ENCODE results near the gene FOXK2. TPM values are rescaled to one million over a fixed set of nuclear protein-coding genes. Genes with fewer than 3 reads are reported as not detected.

Gene FOXK2
- total RNA-seq, 1 experiment from 2014 or later = 57.7 TPM

GRCh38 chr17:82496529-82497434 lies 22.8 kb upstream of the FOXK2 start:
- ChIA-PET POLR2A (no interaction called here), CTCF (interaction anchor here (1.2 kb wide), 1 partner anchor 72 kb away, joined by 3 read pairs; no protein-coding TSS in a partner anchor)
- Mint-ChIP-seq H3K4me1 (peaks cover 20% of the 10 kb centered on the region), H3K36me3 (no peaks in the 10 kb centered on the region), H3K27me3 (ENCODE audit: low read depth) (peaks cover 55% of the 10 kb centered on the region), H3K4me3 (peak overlapping the region; percentile 58), H3K9me3 (no peaks in the 10 kb centered on the region), H3K27ac (no peak overlapping the region)
- DNase-seq (ENCODE audit: low spot score) = peak; percentile 86
- ATAC-seq = peak; percentile 3; the same call in 1 of the 2 replicates
- TF ChIP-seq, protein P1, sequence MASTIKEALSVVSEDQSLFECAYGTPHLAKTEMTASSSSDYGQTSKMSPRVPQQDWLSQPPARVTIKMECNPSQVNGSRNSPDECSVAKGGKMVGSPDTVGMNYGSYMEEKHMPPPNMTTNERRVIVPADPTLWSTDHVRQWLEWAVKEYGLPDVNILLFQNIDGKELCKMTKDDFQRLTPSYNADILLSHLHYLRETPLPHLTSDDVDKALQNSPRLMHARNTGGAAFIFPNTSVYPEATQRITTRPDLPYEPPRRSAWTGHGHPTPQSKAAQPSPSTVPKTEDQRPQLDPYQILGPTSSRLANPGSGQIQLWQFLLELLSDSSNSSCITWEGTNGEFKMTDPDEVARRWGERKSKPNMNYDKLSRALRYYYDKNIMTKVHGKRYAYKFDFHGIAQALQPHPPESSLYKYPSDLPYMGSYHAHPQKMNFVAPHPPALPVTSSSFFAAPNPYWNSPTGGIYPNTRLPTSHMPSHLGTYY (CRISPR knock-in tag; IDR thresholded peaks at IDR 0.05) = no peak
- TF ChIP-seq ZNF425 (CRISPR knock-in tag; conservative IDR thresholded peaks at IDR 0.05) = no peak
- no peak for TF ChIP-seq NR1H2 (CRISPR knock-in tag; IDR thresholded peaks at IDR 0.05)
- no peak for TF ChIP-seq GTF2I (CRISPR knock-in tag; conservative IDR thresholded peaks at IDR 0.05)
- TF ChIP-seq ATF1 (CRISPR knock-in tag; IDR thresholded peaks at IDR 0.05) = no peak
- TF ChIP-seq, protein P2, sequence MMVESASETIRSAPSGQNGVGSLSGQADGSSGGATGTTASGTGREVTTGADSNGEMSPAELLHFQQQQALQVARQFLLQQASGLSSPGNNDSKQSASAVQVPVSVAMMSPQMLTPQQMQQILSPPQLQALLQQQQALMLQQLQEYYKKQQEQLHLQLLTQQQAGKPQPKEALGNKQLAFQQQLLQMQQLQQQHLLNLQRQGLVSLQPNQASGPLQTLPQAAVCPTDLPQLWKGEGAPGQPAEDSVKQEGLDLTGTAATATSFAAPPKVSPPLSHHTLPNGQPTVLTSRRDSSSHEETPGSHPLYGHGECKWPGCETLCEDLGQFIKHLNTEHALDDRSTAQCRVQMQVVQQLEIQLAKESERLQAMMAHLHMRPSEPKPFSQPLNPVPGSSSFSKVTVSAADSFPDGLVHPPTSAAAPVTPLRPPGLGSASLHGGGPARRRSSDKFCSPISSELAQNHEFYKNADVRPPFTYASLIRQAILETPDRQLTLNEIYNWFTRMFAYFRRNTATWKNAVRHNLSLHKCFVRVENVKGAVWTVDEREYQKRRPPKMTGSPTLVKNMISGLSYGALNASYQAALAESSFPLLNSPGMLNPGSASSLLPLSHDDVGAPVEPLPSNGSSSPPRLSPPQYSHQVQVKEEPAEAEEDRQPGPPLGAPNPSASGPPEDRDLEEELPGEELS (CRISPR knock-in tag; IDR thresholded peaks at IDR 0.05) = peak; percentile 95
- peak; percentile 94; the same call in 1 of the 2 replicates for TF ChIP-seq TP53 (CRISPR knock-in tag; IDR thresholded peaks at IDR 0.05)
- no peak for TF ChIP-seq GABPB1 (CRISPR knock-in tag; IDR thresholded peaks at IDR 0.05)
- no peak for TF ChIP-seq ZMAT4 (CRISPR knock-in tag; IDR thresholded peaks at IDR 0.05)
- peak; percentile 55; the same call in 1 of the 2 replicates for TF ChIP-seq ZNF263 (CRISPR knock-in tag; IDR thresholded peaks at IDR 0.05; ENCODE audit: low read depth)
- TF ChIP-seq SMAD3 (CRISPR knock-in tag; IDR thresholded peaks at IDR 0.05; ENCODE audit: borderline replicate concordance) = no peak
- TF ChIP-seq, protein P3, sequence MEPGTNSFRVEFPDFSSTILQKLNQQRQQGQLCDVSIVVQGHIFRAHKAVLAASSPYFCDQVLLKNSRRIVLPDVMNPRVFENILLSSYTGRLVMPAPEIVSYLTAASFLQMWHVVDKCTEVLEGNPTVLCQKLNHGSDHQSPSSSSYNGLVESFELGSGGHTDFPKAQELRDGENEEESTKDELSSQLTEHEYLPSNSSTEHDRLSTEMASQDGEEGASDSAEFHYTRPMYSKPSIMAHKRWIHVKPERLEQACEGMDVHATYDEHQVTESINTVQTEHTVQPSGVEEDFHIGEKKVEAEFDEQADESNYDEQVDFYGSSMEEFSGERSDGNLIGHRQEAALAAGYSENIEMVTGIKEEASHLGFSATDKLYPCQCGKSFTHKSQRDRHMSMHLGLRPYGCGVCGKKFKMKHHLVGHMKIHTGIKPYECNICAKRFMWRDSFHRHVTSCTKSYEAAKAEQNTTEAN (CRISPR knock-in tag; IDR thresholded peaks at IDR 0.05) = peak; percentile 87; the same call in 1 of the 2 replicates
- peak; percentile 94 for TF ChIP-seq ZNF232 (CRISPR knock-in tag; IDR thresholded peaks at IDR 0.05)
- no peak for TF ChIP-seq ELF4 (CRISPR knock-in tag; IDR thresholded peaks at IDR 0.05; ENCODE audit: low read depth)
- TF ChIP-seq PREB (CRISPR knock-in tag; IDR thresholded peaks at IDR 0.05; ENCODE audit: borderline replicate concordance) = 0 out of 2 replicates have a peak, but pooled peaks have one; percentile 71
- peak; percentile 82; the same call in 1 of the 2 replicates for TF ChIP-seq JUN (CRISPR knock-in tag; IDR thresholded peaks at IDR 0.05)
- TF ChIP-seq, protein P4, sequence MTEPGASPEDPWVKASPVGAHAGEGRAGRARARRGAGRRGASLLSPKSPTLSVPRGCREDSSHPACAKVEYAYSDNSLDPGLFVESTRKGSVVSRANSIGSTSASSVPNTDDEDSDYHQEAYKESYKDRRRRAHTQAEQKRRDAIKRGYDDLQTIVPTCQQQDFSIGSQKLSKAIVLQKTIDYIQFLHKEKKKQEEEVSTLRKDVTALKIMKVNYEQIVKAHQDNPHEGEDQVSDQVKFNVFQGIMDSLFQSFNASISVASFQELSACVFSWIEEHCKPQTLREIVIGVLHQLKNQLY (CRISPR knock-in tag; IDR thresholded peaks at IDR 0.05) = no peak
- TF ChIP-seq IRF2 (CRISPR knock-in tag; IDR thresholded peaks at IDR 0.05; ENCODE audit: borderline replicate concordance, low read depth) = peak; percentile 68; the same call in 1 of the 2 replicates
- no peak for TF ChIP-seq ZNF416 (CRISPR knock-in tag; IDR thresholded peaks at IDR 0.05)
- TF ChIP-seq, protein P5, sequence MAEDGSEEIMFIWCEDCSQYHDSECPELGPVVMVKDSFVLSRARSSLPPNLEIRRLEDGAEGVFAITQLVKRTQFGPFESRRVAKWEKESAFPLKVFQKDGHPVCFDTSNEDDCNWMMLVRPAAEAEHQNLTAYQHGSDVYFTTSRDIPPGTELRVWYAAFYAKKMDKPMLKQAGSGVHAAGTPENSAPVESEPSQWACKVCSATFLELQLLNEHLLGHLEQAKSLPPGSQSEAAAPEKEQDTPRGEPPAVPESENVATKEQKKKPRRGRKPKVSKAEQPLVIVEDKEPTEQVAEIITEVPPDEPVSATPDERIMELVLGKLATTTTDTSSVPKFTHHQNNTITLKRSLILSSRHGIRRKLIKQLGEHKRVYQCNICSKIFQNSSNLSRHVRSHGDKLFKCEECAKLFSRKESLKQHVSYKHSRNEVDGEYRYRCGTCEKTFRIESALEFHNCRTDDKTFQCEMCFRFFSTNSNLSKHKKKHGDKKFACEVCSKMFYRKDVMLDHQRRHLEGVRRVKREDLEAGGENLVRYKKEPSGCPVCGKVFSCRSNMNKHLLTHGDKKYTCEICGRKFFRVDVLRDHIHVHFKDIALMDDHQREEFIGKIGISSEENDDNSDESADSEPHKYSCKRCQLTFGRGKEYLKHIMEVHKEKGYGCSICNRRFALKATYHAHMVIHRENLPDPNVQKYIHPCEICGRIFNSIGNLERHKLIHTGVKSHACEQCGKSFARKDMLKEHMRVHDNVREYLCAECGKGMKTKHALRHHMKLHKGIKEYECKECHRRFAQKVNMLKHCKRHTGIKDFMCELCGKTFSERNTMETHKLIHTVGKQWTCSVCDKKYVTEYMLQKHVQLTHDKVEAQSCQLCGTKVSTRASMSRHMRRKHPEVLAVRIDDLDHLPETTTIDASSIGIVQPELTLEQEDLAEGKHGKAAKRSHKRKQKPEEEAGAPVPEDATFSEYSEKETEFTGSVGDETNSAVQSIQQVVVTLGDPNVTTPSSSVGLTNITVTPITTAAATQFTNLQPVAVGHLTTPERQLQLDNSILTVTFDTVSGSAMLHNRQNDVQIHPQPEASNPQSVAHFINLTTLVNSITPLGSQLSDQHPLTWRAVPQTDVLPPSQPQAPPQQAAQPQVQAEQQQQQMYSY (CRISPR knock-in tag; IDR thresholded peaks at IDR 0.05) = peak; percentile 56; the same call in 1 of the 2 replicates
- peak; percentile 62; the same call in 1 of the 2 replicates for TF ChIP-seq E2F4 (CRISPR knock-in tag; IDR thresholded peaks at IDR 0.05; ENCODE audit: borderline replicate concordance, low read depth)

Data from WTC11 (cell line).